ENCODE results near the gene DAZL. TPM values are rescaled to one million over a fixed set of nuclear protein-coding genes. Genes with fewer than 3 reads are reported as not detected.

The DAZL gene
- total RNA-seq, 1 donor from 2014 or later: not detected

- H3K36me3 Mint-ChIP-seq (ENCODE audit: unreplicated experiment): no peaks in the 10 kb centered on the region
- no peak for DNase-seq (ENCODE audit: extremely low spot score, unreplicated experiment)
- TF ChIP-seq, protein P1, sequence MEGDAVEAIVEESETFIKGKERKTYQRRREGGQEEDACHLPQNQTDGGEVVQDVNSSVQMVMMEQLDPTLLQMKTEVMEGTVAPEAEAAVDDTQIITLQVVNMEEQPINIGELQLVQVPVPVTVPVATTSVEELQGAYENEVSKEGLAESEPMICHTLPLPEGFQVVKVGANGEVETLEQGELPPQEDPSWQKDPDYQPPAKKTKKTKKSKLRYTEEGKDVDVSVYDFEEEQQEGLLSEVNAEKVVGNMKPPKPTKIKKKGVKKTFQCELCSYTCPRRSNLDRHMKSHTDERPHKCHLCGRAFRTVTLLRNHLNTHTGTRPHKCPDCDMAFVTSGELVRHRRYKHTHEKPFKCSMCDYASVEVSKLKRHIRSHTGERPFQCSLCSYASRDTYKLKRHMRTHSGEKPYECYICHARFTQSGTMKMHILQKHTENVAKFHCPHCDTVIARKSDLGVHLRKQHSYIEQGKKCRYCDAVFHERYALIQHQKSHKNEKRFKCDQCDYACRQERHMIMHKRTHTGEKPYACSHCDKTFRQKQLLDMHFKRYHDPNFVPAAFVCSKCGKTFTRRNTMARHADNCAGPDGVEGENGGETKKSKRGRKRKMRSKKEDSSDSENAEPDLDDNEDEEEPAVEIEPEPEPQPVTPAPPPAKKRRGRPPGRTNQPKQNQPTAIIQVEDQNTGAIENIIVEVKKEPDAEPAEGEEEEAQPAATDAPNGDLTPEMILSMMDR (IDR thresholded peaks at IDR 0.05): no peak
- no peak overlapping the region for H3K27ac Mint-ChIP-seq (ENCODE audit: unreplicated experiment)
- H3K9me3 Mint-ChIP-seq (ENCODE audit: unreplicated experiment): peaks cover 4% of the 10 kb centered on the region
- H3K4me1 Mint-ChIP-seq (ENCODE audit: unreplicated experiment): no peaks in the 10 kb centered on the region
- H3K27me3 Mint-ChIP-seq (ENCODE audit: unreplicated experiment): peaks cover 49% of the 10 kb centered on the region
- no peak overlapping the region for H3K4me3 Mint-ChIP-seq (ENCODE audit: unreplicated experiment)
These were observed 9.1 kb upstream of the DAZL start for GRCh38 chr3:16614033-16615031.

GRCh38 chr3:16609927-16610580 is 4.8 kb upstream of the DAZL start:
- no peak overlapping the region for H3K27ac Mint-ChIP-seq (ENCODE audit: unreplicated experiment)
- no peak for DNase-seq (ENCODE audit: extremely low spot score, unreplicated experiment)
- no peaks in the 10 kb centered on the region for H3K9me3 Mint-ChIP-seq (ENCODE audit: unreplicated experiment)
- no peaks in the 10 kb centered on the region for H3K4me1 Mint-ChIP-seq (ENCODE audit: unreplicated experiment)
- H3K36me3 Mint-ChIP-seq (ENCODE audit: unreplicated experiment): no peaks in the 10 kb centered on the region
- TF ChIP-seq, protein P1 (IDR thresholded peaks at IDR 0.05): no peak
- H3K4me3 Mint-ChIP-seq (ENCODE audit: unreplicated experiment): no peak overlapping the region
- peaks cover 53% of the 10 kb centered on the region for H3K27me3 Mint-ChIP-seq (ENCODE audit: unreplicated experiment)

GRCh38 chr3:16608816-16609215 is 3.6 kb upstream of the DAZL start:
- no peak for DNase-seq (ENCODE audit: extremely low spot score, unreplicated experiment)
- Mint-ChIP-seq H3K4me3 (ENCODE audit: unreplicated experiment) (no peak overlapping the region), H3K36me3 (ENCODE audit: unreplicated experiment) (no peaks in the 10 kb centered on the region), H3K9me3 (ENCODE audit: unreplicated experiment) (no peaks in the 10 kb centered on the region), H3K27ac (ENCODE audit: unreplicated experiment) (no peak overlapping the region), H3K27me3 (ENCODE audit: unreplicated experiment) (peaks cover 42% of the 10 kb centered on the region), H3K4me1 (ENCODE audit: unreplicated experiment) (no peaks in the 10 kb centered on the region)
- TF ChIP-seq, protein P1 (IDR thresholded peaks at IDR 0.05): no peak

DNA sequence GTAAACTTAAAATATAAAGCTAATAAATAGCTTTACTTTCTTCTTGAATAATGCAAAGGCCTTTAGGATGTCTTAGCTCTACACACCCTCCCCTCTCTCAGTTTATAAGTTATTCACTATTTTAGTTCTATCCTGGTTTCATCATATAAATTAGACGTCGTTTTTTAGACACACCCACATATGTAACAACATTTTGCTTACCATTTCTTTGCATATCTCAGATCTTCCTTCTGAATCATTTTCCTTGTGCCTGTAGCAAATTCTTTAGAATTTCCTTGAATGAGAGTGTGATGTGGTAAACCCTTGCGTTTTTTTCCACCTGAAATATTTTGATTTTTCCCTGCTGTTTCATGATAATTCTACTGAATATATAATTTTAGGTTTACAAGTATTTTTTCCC is 2.5 kb upstream of the DAZL start:
- H3K27me3 Mint-ChIP-seq (ENCODE audit: unreplicated experiment): peaks cover 39% of the 10 kb centered on the region
- no peaks in the 10 kb centered on the region for H3K9me3 Mint-ChIP-seq (ENCODE audit: unreplicated experiment)
- DNase-seq (ENCODE audit: extremely low spot score, unreplicated experiment): no peak

More for the DNA sequence above, 2.5 kb upstream of the DAZL start:
- Mint-ChIP-seq H3K4me3 (ENCODE audit: unreplicated experiment) (no peak overlapping the region), H3K36me3 (ENCODE audit: unreplicated experiment) (no peaks in the 10 kb centered on the region), H3K27ac (ENCODE audit: unreplicated experiment) (no peak overlapping the region), H3K4me1 (ENCODE audit: unreplicated experiment) (no peaks in the 10 kb centered on the region)
- TF ChIP-seq, protein P1 (IDR thresholded peaks at IDR 0.05): no peak

All from osteocyte (in vitro differentiated cells).